ENCODE measurements around the gene TBC1D4. TPM values are rescaled to one million over a fixed set of nuclear protein-coding genes. Genes with fewer than 3 reads are reported as not detected.

The TBC1D4 gene
- total RNA-seq, 4 donors from 2014 or later = 14.9 to 20.8 (median 16.6) TPM

- no peak for TF ChIP-seq POLR2A (IDR thresholded peaks at IDR 0.05)
- no peak for TF ChIP-seq CTCF (IDR thresholded peaks at IDR 0.05)
- H3K9me3 ChIP-seq = no peaks in the 10 kb centered on the region
- no peak for DNase-seq
- WGBS, 2 donors = 67 to 91% methylated on average over 1 of the region's 1 CpG
- peaks cover 4 to 45% (median 21%) of the 10 kb centered on the region in 3 donors for H3K4me1 ChIP-seq
- intact Hi-C loops (cut with DNase I) = no loop called here
- H3K27ac ChIP-seq = no peak overlapping the region
- no peaks in the 10 kb centered on the region for H3K36me3 ChIP-seq
- no peak overlapping the region for H3K4me3 ChIP-seq
- no peaks in the 10 kb centered on the region for H3K27me3 ChIP-seq
These were observed 59.9 kb downstream of the TBC1D4 start for GRCh38 chr13:75422028-75422427.

DNA sequence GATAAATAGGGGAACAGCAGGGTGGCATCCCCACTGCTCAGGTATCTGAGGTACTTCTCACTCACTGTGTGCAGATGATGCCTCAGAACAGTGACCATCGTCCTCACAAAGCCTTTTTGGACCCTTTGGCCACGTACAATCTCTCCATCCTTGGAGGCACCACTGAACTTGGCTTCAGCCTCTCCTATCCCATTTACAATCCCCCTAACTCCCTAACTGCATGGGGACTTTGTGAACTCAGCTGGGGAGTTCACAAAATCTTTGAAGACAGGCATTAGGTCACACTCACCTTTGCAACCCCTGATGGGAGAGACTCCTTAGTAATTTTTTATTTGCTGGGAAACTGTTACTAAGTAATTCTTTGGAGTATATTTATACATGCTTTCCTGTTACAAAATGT is 60.8 kb downstream of the TBC1D4 start:
- no peak overlapping the region for H3K27ac ChIP-seq
- no peak for DNase-seq
- no peaks in the 10 kb centered on the region for H3K36me3 ChIP-seq
- no peak overlapping the region for H3K4me3 ChIP-seq
- 95 to 98% methylated on average over 2 of the region's 2 CpGs for WGBS, 2 donors
- H3K4me1 ChIP-seq = peaks cover 9 to 45% (median 30%) of the 10 kb centered on the region in 3 donors
- H3K27me3 ChIP-seq = no peaks in the 10 kb centered on the region
- TF ChIP-seq POLR2A (IDR thresholded peaks at IDR 0.05) (no peak), CTCF (IDR thresholded peaks at IDR 0.05) (no peak)
- H3K9me3 ChIP-seq = no peaks in the 10 kb centered on the region
- intact Hi-C loops (cut with DNase I) = no loop called here

- Histone ChIP-seq H3K27ac (no peak overlapping the region), H3K27me3 (no peaks in the 10 kb centered on the region), H3K36me3 (no peaks in the 10 kb centered on the region), H3K4me1 (peaks cover 12 to 58% (median 41%) of the 10 kb centered on the region in 3 donors), H3K4me3 (no peak overlapping the region), H3K9me3 (no peaks in the 10 kb centered on the region)
- TF ChIP-seq CTCF (IDR thresholded peaks at IDR 0.05) (no peak), POLR2A (IDR thresholded peaks at IDR 0.05) (no peak)
- DNase-seq = no peak
- intact Hi-C loops (cut with DNase I) = no loop called here
- 91 to 93% methylated on average over 7 of the region's 7 CpGs for WGBS, 2 donors
These were observed 62.3 kb downstream of the TBC1D4 start for GRCh38 chr13:75419656-75420055.

- intact Hi-C loops (cut with DNase I) = no loop called here
- DNase-seq = no peak
- peaks cover 12 to 59% (median 41%) of the 10 kb centered on the region in 3 donors for H3K4me1 ChIP-seq
- H3K4me3 ChIP-seq = no peak overlapping the region
- no peak overlapping the region for H3K27ac ChIP-seq
- H3K27me3 ChIP-seq = no peaks in the 10 kb centered on the region
- WGBS, 2 donors = 37 to 39% methylated on average over 2 of the region's 2 CpGs
- no peak for TF ChIP-seq POLR2A (IDR thresholded peaks at IDR 0.05)
- no peak for TF ChIP-seq CTCF (IDR thresholded peaks at IDR 0.05)
- H3K36me3 ChIP-seq = no peaks in the 10 kb centered on the region
- H3K9me3 ChIP-seq = no peaks in the 10 kb centered on the region
These were observed 63.0 kb downstream of the TBC1D4 start for GRCh38 chr13:75418997-75419396.

- no peak overlapping the region for H3K27ac ChIP-seq
- peaks cover 12 to 54% (median 41%) of the 10 kb centered on the region in 3 donors for H3K4me1 ChIP-seq
- TF ChIP-seq POLR2A (IDR thresholded peaks at IDR 0.05) = no peak
- no peak overlapping the region for H3K4me3 ChIP-seq
- no peaks in the 10 kb centered on the region for H3K9me3 ChIP-seq
- no peak for DNase-seq
- WGBS, 2 donors = 60 to 81% methylated on average over 3 of the region's 3 CpGs
- intact Hi-C loops (cut with DNase I) = no loop called here
- H3K36me3 ChIP-seq = no peaks in the 10 kb centered on the region
- H3K27me3 ChIP-seq = no peaks in the 10 kb centered on the region
These were observed 63.7 kb downstream of the TBC1D4 start for GRCh38 chr13:75418186-75418843.

All from esophagus squamous epithelium (tissue), 5 donors.